ENCODE measurements around the gene FILIP1L.

Gene FILIP1L

GRCh38 chr3:99934975-99935797, 179.1 kb downstream of the FILIP1L start:
- H3K4me3 ChIP-seq (ENCODE audit: low read depth, low read length) = no peak overlapping the region
- TF ChIP-seq, protein P1, sequence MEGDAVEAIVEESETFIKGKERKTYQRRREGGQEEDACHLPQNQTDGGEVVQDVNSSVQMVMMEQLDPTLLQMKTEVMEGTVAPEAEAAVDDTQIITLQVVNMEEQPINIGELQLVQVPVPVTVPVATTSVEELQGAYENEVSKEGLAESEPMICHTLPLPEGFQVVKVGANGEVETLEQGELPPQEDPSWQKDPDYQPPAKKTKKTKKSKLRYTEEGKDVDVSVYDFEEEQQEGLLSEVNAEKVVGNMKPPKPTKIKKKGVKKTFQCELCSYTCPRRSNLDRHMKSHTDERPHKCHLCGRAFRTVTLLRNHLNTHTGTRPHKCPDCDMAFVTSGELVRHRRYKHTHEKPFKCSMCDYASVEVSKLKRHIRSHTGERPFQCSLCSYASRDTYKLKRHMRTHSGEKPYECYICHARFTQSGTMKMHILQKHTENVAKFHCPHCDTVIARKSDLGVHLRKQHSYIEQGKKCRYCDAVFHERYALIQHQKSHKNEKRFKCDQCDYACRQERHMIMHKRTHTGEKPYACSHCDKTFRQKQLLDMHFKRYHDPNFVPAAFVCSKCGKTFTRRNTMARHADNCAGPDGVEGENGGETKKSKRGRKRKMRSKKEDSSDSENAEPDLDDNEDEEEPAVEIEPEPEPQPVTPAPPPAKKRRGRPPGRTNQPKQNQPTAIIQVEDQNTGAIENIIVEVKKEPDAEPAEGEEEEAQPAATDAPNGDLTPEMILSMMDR (IDR thresholded peaks at IDR 0.05; ENCODE audit: low read depth, low read length) = no peak

- TF ChIP-seq, protein P1 (IDR thresholded peaks at IDR 0.05; ENCODE audit: low read depth, low read length) = no peak
Observed at GRCh38 chr3:99933971-99934750, 180.1 kb downstream of the FILIP1L start.

GRCh38 chr3:99931059-99931458, 183.2 kb downstream of the FILIP1L start:
- no peak overlapping the region for H3K4me3 ChIP-seq (ENCODE audit: low read depth, low read length)
- TF ChIP-seq, protein P1 (IDR thresholded peaks at IDR 0.05; ENCODE audit: low read depth, low read length) = no peak

More at GRCh38 chr3:99933971-99934750, 180.1 kb downstream of the FILIP1L start:
- no peak overlapping the region for H3K4me3 ChIP-seq (ENCODE audit: low read depth, low read length)

DNA sequence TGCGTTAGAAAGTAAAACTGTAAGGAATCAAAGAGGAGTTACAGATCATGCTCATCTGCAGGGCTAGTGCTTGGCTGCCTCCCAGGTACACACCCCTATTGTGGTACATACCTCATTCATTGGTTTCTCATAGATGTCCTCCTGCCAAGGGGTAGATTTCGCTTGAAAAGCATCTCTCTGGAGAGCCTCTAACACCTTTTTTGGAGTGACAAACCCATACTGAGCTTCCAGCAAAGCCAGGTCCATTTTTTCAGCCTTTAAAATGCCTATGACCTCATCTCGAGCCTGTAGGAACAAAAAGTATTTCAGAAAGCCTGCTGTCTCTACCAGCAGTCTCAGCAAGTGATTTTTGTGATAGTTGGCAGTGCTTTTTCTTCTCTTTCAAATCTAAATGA, 184.6 kb downstream of the FILIP1L start:
- H3K4me3 ChIP-seq (ENCODE audit: low read depth, low read length) = no peak overlapping the region
- TF ChIP-seq, protein P1 (IDR thresholded peaks at IDR 0.05; ENCODE audit: low read depth, low read length) = no peak

GRCh38 chr3:99928771-99929744, 185.2 kb downstream of the FILIP1L start:
- TF ChIP-seq, protein P1 (IDR thresholded peaks at IDR 0.05; ENCODE audit: low read depth, low read length) = no peak
- no peak overlapping the region for H3K4me3 ChIP-seq (ENCODE audit: low read depth, low read length)

- TF ChIP-seq, protein P1 (IDR thresholded peaks at IDR 0.05; ENCODE audit: low read depth, low read length) = no peak
- no peak overlapping the region for H3K4me3 ChIP-seq (ENCODE audit: low read depth, low read length)
Observed at GRCh38 chr3:99927671-99928457, 186.4 kb downstream of the FILIP1L start.

Data from WI38 (cell line).